Measurements from ENCODE around the gene OPCML.

The OPCML gene

DNA sequence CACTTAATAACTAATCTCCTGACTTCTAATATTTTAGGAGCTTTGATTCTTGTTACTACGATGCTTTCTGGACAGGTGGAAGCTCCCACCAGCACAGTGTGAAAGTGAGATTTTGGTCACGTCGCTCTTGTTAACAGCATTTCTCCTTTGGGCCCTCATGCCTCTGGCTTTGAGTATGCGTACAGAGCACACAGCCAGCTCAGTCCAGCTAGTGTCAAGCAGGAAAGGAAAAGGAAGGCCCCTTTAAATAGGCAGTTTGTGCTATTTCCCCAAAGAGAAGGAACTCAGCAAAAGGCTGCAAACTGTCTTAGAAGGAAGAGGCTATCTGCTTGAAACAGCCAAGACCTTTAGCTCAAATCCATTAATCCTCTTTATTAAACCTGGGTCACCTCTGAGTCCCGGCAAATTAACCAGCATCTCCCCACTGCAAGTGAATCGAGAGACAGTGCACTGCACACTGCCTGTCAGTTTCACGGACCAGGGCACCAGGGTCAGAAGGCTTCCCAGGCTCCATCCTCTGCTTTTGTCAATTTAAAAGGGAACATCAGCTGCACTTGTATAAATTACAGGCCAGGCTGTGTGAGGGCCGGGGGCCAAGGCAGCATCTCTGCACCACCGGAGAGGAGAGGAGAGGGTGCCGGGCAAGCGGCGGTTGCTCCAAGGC lies 34.7 kb downstream of the OPCML start:
- ATAC-seq (ENCODE audit: low read depth), result no peak
- Histone ChIP-seq H3K27ac (ENCODE audit: poor library complexity, severe bottlenecking) (no peak overlapping the region), H3K36me3 (ENCODE audit: low read depth) (no peaks in the 10 kb centered on the region), H3K4me3 (ENCODE audit: severe bottlenecking) (no peak overlapping the region), H3K9me3 (ENCODE audit: severe bottlenecking) (no peaks in the 10 kb centered on the region), H3K27me3 (ENCODE audit: insufficient read depth, poor library complexity, severe bottlenecking) (no peaks in the 10 kb centered on the region), H3K4me1 (ENCODE audit: insufficient read depth, poor library complexity, severe bottlenecking) (no peaks in the 10 kb centered on the region)
- TF ChIP-seq, protein P1, sequence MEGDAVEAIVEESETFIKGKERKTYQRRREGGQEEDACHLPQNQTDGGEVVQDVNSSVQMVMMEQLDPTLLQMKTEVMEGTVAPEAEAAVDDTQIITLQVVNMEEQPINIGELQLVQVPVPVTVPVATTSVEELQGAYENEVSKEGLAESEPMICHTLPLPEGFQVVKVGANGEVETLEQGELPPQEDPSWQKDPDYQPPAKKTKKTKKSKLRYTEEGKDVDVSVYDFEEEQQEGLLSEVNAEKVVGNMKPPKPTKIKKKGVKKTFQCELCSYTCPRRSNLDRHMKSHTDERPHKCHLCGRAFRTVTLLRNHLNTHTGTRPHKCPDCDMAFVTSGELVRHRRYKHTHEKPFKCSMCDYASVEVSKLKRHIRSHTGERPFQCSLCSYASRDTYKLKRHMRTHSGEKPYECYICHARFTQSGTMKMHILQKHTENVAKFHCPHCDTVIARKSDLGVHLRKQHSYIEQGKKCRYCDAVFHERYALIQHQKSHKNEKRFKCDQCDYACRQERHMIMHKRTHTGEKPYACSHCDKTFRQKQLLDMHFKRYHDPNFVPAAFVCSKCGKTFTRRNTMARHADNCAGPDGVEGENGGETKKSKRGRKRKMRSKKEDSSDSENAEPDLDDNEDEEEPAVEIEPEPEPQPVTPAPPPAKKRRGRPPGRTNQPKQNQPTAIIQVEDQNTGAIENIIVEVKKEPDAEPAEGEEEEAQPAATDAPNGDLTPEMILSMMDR (IDR thresholded peaks at IDR 0.05; ENCODE audit: poor library complexity, severe bottlenecking), result no peak
- no peak for DNase-seq (ENCODE audit: low spot score)

DNA sequence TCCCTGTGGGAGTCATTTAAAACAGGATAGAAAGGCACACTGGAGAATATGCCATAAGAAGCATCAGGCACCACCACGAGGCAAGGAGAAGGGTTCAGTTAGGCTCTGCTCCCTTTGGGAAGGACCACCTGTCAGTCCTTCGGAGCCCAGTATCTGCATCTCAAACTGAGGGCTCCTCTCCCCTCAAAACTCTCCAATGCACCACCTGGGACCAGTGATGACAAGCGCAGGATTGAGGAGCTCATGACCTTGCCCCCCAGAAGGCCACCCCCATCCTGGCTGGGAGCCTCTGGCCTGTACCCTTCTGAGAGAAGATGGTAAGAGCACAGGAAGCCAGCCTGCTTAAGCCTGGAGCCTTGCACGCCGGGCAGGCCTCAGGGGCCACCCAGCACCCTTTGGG lies 39.4 kb downstream of the OPCML start:
- Histone ChIP-seq H3K4me3 (ENCODE audit: severe bottlenecking) (no peak overlapping the region), H3K9me3 (ENCODE audit: severe bottlenecking) (no peaks in the 10 kb centered on the region), H3K36me3 (ENCODE audit: low read depth) (no peaks in the 10 kb centered on the region), H3K4me1 (ENCODE audit: insufficient read depth, poor library complexity, severe bottlenecking) (no peaks in the 10 kb centered on the region), H3K27ac (ENCODE audit: poor library complexity, severe bottlenecking) (no peak overlapping the region), H3K27me3 (ENCODE audit: insufficient read depth, poor library complexity, severe bottlenecking) (no peaks in the 10 kb centered on the region)
- ATAC-seq (ENCODE audit: low read depth), result no peak
- TF ChIP-seq, protein P1 (IDR thresholded peaks at IDR 0.05; ENCODE audit: poor library complexity, severe bottlenecking), result no peak
- DNase-seq (ENCODE audit: low spot score), result no peak

DNA sequence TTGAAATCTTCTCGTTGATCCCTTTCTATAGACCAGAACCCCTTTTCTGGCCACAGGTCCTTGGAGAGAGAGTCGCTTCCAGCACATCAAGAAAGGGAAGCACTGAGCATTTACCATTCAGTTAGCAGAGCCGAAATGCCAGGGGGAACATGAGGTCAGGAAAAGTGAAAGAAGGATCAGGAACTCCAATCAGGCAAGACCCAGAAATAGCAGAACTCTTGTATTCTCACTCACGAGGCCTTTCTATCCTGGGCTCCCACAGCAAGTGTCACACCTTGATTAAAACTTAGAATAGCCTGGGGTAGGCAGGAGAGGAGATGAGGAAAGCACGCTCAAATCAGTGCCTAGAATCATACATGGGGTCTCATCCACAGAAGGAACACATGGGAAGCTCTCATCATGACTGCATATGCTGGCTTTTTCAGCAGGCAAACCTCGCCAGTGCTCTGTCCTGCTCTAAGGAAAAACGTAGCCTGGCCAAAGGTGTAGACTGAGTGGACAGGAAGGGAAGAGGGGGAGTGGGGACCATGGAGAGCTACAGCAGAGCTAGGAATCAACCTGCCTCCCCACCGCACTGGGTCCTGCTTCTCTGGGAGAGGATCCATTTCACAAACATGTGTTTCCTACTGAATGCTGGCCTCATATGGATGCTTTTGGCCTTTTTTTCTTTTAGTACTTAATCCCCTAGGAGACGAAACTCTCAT lies 40.5 kb downstream of the OPCML start:
- H3K9me3 ChIP-seq (ENCODE audit: severe bottlenecking), result no peaks in the 10 kb centered on the region
- no peaks in the 10 kb centered on the region for H3K36me3 ChIP-seq (ENCODE audit: low read depth)
- no peaks in the 10 kb centered on the region for H3K27me3 ChIP-seq (ENCODE audit: insufficient read depth, poor library complexity, severe bottlenecking)
- TF ChIP-seq, protein P1 (IDR thresholded peaks at IDR 0.05; ENCODE audit: poor library complexity, severe bottlenecking), result no peak
- ATAC-seq (ENCODE audit: low read depth) (no peak), DNase-seq (ENCODE audit: low spot score) (no peak)
- H3K27ac ChIP-seq (ENCODE audit: poor library complexity, severe bottlenecking), result no peak overlapping the region
- no peaks in the 10 kb centered on the region for H3K4me1 ChIP-seq (ENCODE audit: insufficient read depth, poor library complexity, severe bottlenecking)
- H3K4me3 ChIP-seq (ENCODE audit: severe bottlenecking), result no peak overlapping the region

DNA sequence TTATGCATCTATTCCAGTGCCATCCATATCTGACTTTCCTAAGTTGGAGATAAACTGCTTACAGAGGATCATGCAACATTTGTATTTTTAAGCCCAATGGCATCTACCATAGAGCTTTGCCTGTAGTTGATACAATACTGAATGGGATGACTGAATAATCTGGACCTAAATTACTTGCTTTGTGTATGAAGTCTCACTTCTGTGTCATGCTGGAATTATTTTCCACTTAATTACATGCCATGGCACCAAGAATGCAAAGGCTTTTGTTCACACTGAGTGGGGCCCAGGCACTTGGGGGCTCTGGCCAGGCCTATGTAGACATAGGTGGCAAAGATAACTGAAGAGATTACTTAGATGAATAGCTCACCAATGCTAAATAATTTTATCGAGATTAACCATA lies 51.6 kb downstream of the OPCML start:
- TF ChIP-seq, protein P1 (IDR thresholded peaks at IDR 0.05; ENCODE audit: poor library complexity, severe bottlenecking), result no peak
- ATAC-seq (ENCODE audit: low read depth), result no peak

DNA sequence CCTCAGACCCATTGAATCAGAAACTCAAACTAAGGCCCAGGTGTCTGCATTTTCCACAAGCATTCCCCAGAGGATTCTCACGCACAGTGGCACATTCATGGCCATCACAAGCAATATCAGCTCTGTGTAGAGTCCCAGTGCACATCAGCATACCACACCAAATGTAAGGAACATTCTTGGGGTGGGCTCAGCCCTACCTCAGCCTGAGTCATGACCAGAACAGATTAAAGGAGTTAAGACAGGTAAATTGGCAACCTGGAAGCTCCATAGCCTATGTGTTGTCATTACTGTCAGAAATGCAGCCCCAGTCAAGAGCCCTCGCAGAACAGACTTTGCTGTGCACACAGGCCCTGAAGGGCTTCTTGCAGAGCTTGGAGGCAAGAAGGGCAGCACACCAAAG lies 53.1 kb downstream of the OPCML start:
- no peak for ATAC-seq (ENCODE audit: low read depth)
- no peaks in the 10 kb centered on the region for H3K27me3 ChIP-seq (ENCODE audit: insufficient read depth, poor library complexity, severe bottlenecking)
- no peak overlapping the region for H3K4me3 ChIP-seq (ENCODE audit: severe bottlenecking)
- H3K4me1 ChIP-seq (ENCODE audit: insufficient read depth, poor library complexity, severe bottlenecking), result no peaks in the 10 kb centered on the region
- TF ChIP-seq, protein P1 (IDR thresholded peaks at IDR 0.05; ENCODE audit: poor library complexity, severe bottlenecking), result no peak
- DNase-seq (ENCODE audit: low spot score), result no peak
- H3K36me3 ChIP-seq (ENCODE audit: low read depth), result no peaks in the 10 kb centered on the region
- H3K9me3 ChIP-seq (ENCODE audit: severe bottlenecking), result peaks cover 2% of the 10 kb centered on the region
- H3K27ac ChIP-seq (ENCODE audit: poor library complexity, severe bottlenecking), result no peak overlapping the region

More for the DNA sequence above, 51.6 kb downstream of the OPCML start:
- no peaks in the 10 kb centered on the region for H3K4me1 ChIP-seq (ENCODE audit: insufficient read depth, poor library complexity, severe bottlenecking)
- no peak for DNase-seq (ENCODE audit: low spot score)
- no peaks in the 10 kb centered on the region for H3K27me3 ChIP-seq (ENCODE audit: insufficient read depth, poor library complexity, severe bottlenecking)
- no peak overlapping the region for H3K27ac ChIP-seq (ENCODE audit: poor library complexity, severe bottlenecking)
- H3K9me3 ChIP-seq (ENCODE audit: severe bottlenecking), result peaks cover 2% of the 10 kb centered on the region
- H3K36me3 ChIP-seq (ENCODE audit: low read depth), result no peaks in the 10 kb centered on the region
- no peak overlapping the region for H3K4me3 ChIP-seq (ENCODE audit: severe bottlenecking)
